Neural cell (in vitro differentiated cells): ENCODE measurements around the gene BCL11B. TPM values are rescaled to one million over a fixed set of nuclear protein-coding genes. Genes with fewer than 3 reads are reported as not detected.

Experiments used
- H2AFZ ChIP-seq: fragments of 200-600, 300-800 bp; sonication (generic), shearing (Covaris generic); 2 replicates; pipeline ENCODE4 v1.6.0; 2014; ENCODE audit warnings: low read depth, mild to moderate bottlenecking, antibody characterized with exemption, low read length, moderate library complexity
- H3F3A ChIP-seq: fragments of 200-600 bp; shearing (Covaris generic); 2 replicates; pipeline ENCODE4 v1.6.1; 2016; ENCODE audit warnings: mild to moderate bottlenecking, moderate library complexity, mixed read lengths, antibody characterized with exemption, low read length; ENCODE audit not compliant: insufficient read depth, poor library complexity, severe bottlenecking
- H3K27ac ChIP-seq: fragments of 200-600, 300-800 bp; sonication (generic), shearing (Covaris generic); 2 replicates; pipeline ENCODE4 v1.5.1; 2014; ENCODE audit warnings: mild to moderate bottlenecking, low read length, moderate library complexity
- H3K27me3 ChIP-seq: fragments of 300-800, 200-600 bp; sonication (generic), shearing (Covaris generic); 2 replicates; pipeline ENCODE4 v1.6.0; 2014; ENCODE audit warnings: mild to moderate bottlenecking, low read depth, low read length, moderate library complexity; ENCODE audit not compliant: insufficient read depth
- H3K36me3 ChIP-seq: fragments of 300-800, 200-600 bp; sonication (generic), shearing (Covaris generic); 2 replicates; pipeline ENCODE4 v1.5.1; 2014; ENCODE audit warnings: mild to moderate bottlenecking, antibody characterized with exemption, low read length, moderate library complexity; ENCODE audit not compliant: insufficient read depth
- H3K4me2 ChIP-seq: fragments of 300-800, 200-600 bp; sonication (generic), shearing (Covaris generic); 2 replicates; pipeline ENCODE4 v1.6.0; 2014; ENCODE audit warnings: mild to moderate bottlenecking, low read length
- H3K4me3 ChIP-seq: fragments of 300-800, 200-600 bp; sonication (generic), shearing (Covaris generic); 2 replicates; pipeline ENCODE4 v1.5.1; 2014; ENCODE audit warnings: mild to moderate bottlenecking, low read length, moderate library complexity
- H3K79me2 ChIP-seq: fragments of 200-600 bp; shearing (Covaris generic); replicated peaks from 2 replicates; pipeline ENCODE4 v1.6.0; 2014; ENCODE audit warnings: mild to moderate bottlenecking, low read length, moderate library complexity; ENCODE audit not compliant: insufficient read depth
- H3K9ac ChIP-seq: fragments of 300-800, 200-600 bp; sonication (generic), shearing (Covaris generic); 2 replicates; pipeline ENCODE4 v1.6.1; 2016; ENCODE audit warnings: mild to moderate bottlenecking, low read length, mixed read lengths
- H3K9me2 ChIP-seq: fragments of 200-600 bp; shearing (Covaris generic); 2 replicates; pipeline ENCODE4 v1.6.1; 2016; ENCODE audit warnings: mild to moderate bottlenecking, low read length, mixed read lengths; ENCODE audit not compliant: insufficient read depth
- H3K9me3 ChIP-seq: fragments of 200-600, 300-800 bp; sonication (generic), shearing (Covaris generic); 2 replicates; pipeline ENCODE4 v1.6.1; 2016; ENCODE audit warnings: mild to moderate bottlenecking, mixed run types, low read length, moderate library complexity, mixed read lengths
- H4K20me1 ChIP-seq: fragments of 200-600 bp; shearing (Covaris generic); 2 replicates; pipeline ENCODE4 v1.6.1; 2016; ENCODE audit warnings: mild to moderate bottlenecking, mixed run types; ENCODE audit not compliant: insufficient read depth
- EP300 ChIP-seq: fragments of 450-650 bp; conservative IDR thresholded peaks from 2 replicates; pipeline ENCODE4 v1.6.1; 2014; ENCODE audit warnings: antibody characterized with exemption, mild to moderate bottlenecking, moderate library complexity; ENCODE audit not compliant: poor library complexity, severe bottlenecking
- EZH2 ChIP-seq: fragments of 200-600, 300-800 bp; shearing (Covaris generic), sonication (generic); IDR thresholded peaks from 2 replicates; pipeline ENCODE4 v1.6.1; 2014; ENCODE audit warnings: antibody characterized with exemption, low read length, borderline replicate concordance, mild to moderate bottlenecking; ENCODE audit not compliant: insufficient read depth, poor library complexity, severe bottlenecking
- MXI1 ChIP-seq: fragments of 450-650 bp; conservative IDR thresholded peaks from 2 replicates; pipeline ENCODE4 v1.6.1; 2014; ENCODE audit warnings: antibody characterized with exemption, mild to moderate bottlenecking; ENCODE audit not compliant: poor library complexity, severe bottlenecking
- POLR2AphosphoS5 ChIP-seq: IDR thresholded peaks from 2 replicates; pipeline ENCODE4 v1.6.1; 2012
- RAD21 ChIP-seq: fragments of 450-650 bp; conservative IDR thresholded peaks from 2 replicates; pipeline ENCODE4 v1.6.1; 2014; ENCODE audit warnings: antibody characterized with exemption, mild to moderate bottlenecking, moderate library complexity
- SMC3 ChIP-seq: fragments of 450-650 bp; conservative IDR thresholded peaks from 2 replicates; pipeline ENCODE4 v1.6.1; 2014; ENCODE audit warnings: antibody characterized with exemption, mild to moderate bottlenecking, moderate library complexity; ENCODE audit not compliant: poor library complexity
- TAF1 ChIP-seq: IDR thresholded peaks from 2 replicates; pipeline ENCODE4 v1.6.1; 2012; ENCODE audit warnings: low read depth
- polyA plus RNA-seq: library from polyadenylated mRNA; depleted of rRNA; stranded (reverse); fragments of >200 nt; gene quantifications from 2 replicates; pipeline ENCODE4 v1.2.3, GENCODE V29; 2014
- TF ChIP-seq, protein P1 (sequence below): fragments of 450-650 bp; IDR thresholded peaks from 2 replicates; pipeline ENCODE4 v1.5.1; 2014; ENCODE audit warnings: antibody characterized with exemption, mild to moderate bottlenecking, moderate library complexity; ENCODE audit not compliant: poor library complexity, severe bottlenecking
- TF ChIP-seq, protein P2 (sequence below): IDR thresholded peaks from 2 replicates; pipeline ENCODE4 v1.6.1; 2012; ENCODE audit warnings: borderline replicate concordance

BCL11B gene
- polyA plus RNA-seq, 1 donor from 2014 or later, result 104 TPM

DNA sequence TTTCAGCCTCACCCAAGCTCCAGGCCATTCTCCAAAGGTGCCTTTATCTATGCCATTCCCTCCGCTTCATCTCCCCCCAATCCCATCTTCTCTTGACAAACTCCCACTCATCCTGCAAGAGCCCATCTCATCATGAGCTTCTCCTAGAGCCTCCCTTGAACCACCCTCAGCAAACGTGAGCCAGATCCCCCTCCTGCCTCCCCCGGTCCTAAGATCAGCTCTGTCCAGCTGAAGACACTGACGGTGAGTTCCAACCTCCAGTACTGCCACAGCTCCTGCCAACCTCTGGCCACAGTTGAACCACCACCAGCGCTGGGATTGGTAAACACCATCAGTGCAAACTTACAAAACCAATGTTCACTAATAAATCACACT lies 124.6 kb downstream of the BCL11B start:
- H3K9me2 ChIP-seq, result no peaks in the 10 kb centered on the region
- H3K9ac ChIP-seq, result no peak overlapping the region
- no peak overlapping the region for H3K4me2 ChIP-seq
- H3K79me2 ChIP-seq, result no peaks in the 10 kb centered on the region
- H3F3A ChIP-seq, result no peaks in the 10 kb centered on the region
- H2AFZ ChIP-seq, result no peak overlapping the region
- H3K9me3 ChIP-seq, result no peaks in the 10 kb centered on the region
- TF ChIP-seq, protein P1, sequence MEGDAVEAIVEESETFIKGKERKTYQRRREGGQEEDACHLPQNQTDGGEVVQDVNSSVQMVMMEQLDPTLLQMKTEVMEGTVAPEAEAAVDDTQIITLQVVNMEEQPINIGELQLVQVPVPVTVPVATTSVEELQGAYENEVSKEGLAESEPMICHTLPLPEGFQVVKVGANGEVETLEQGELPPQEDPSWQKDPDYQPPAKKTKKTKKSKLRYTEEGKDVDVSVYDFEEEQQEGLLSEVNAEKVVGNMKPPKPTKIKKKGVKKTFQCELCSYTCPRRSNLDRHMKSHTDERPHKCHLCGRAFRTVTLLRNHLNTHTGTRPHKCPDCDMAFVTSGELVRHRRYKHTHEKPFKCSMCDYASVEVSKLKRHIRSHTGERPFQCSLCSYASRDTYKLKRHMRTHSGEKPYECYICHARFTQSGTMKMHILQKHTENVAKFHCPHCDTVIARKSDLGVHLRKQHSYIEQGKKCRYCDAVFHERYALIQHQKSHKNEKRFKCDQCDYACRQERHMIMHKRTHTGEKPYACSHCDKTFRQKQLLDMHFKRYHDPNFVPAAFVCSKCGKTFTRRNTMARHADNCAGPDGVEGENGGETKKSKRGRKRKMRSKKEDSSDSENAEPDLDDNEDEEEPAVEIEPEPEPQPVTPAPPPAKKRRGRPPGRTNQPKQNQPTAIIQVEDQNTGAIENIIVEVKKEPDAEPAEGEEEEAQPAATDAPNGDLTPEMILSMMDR, result no peak
- no peak for TF ChIP-seq EP300
- no peak for TF ChIP-seq POLR2AphosphoS5
- TF ChIP-seq RAD21, result no peak
- no peak for TF ChIP-seq EZH2
- TF ChIP-seq, protein P2, sequence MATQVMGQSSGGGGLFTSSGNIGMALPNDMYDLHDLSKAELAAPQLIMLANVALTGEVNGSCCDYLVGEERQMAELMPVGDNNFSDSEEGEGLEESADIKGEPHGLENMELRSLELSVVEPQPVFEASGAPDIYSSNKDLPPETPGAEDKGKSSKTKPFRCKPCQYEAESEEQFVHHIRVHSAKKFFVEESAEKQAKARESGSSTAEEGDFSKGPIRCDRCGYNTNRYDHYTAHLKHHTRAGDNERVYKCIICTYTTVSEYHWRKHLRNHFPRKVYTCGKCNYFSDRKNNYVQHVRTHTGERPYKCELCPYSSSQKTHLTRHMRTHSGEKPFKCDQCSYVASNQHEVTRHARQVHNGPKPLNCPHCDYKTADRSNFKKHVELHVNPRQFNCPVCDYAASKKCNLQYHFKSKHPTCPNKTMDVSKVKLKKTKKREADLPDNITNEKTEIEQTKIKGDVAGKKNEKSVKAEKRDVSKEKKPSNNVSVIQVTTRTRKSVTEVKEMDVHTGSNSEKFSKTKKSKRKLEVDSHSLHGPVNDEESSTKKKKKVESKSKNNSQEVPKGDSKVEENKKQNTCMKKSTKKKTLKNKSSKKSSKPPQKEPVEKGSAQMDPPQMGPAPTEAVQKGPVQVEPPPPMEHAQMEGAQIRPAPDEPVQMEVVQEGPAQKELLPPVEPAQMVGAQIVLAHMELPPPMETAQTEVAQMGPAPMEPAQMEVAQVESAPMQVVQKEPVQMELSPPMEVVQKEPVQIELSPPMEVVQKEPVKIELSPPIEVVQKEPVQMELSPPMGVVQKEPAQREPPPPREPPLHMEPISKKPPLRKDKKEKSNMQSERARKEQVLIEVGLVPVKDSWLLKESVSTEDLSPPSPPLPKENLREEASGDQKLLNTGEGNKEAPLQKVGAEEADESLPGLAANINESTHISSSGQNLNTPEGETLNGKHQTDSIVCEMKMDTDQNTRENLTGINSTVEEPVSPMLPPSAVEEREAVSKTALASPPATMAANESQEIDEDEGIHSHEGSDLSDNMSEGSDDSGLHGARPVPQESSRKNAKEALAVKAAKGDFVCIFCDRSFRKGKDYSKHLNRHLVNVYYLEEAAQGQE, result no peak
- TF ChIP-seq TAF1, result no peak
- TF ChIP-seq SMC3, result no peak
- TF ChIP-seq MXI1, result no peak
- no peak overlapping the region for H3K27ac ChIP-seq
- H3K27me3 ChIP-seq, result no peaks in the 10 kb centered on the region
- H3K36me3 ChIP-seq, result no peaks in the 10 kb centered on the region
- H4K20me1 ChIP-seq, result no peaks in the 10 kb centered on the region
- no peak overlapping the region for H3K4me3 ChIP-seq

DNA sequence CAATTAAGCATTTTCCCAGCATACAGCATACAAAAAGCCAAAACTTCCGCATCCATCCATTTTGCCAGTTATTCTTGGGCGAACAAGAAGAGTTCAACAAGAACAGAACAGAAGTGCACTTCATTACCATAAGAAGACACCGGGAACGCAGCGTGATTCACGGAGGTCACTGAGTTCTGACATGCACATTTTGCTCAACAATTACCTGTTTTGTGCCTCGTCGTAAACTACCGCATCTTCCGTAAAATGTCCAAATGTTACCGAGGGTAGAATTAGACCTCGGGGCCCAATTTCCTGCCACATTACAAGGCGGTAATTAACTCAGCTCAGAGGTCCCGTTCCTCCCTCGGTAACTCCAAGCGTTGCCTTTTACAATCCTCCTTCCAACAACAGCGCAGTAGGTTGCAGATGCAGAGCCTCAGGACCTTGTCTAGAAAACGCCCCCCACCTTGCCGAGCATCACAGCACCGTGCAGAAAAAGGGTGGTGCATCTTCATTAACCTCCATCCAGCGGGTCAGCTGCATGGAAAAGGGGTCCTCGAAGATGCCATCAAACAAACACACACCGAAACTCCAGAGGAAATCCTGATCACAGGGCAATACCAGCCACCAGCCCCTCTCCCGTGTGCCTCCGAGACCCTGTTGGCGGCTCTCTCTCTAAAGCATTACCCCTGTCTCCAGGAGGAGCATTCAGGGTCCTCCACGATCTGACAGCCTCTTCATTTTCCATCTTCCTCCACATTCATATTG lies 125.2 kb downstream of the BCL11B start:
- Histone ChIP-seq H3K9me2 (no peaks in the 10 kb centered on the region), H3K4me3 (no peak overlapping the region), H3F3A (no peaks in the 10 kb centered on the region), H3K27ac (no peak overlapping the region), H4K20me1 (no peaks in the 10 kb centered on the region), H3K4me2 (no peak overlapping the region), H3K79me2 (no peaks in the 10 kb centered on the region), H2AFZ (no peak overlapping the region), H3K27me3 (no peaks in the 10 kb centered on the region), H3K9me3 (no peaks in the 10 kb centered on the region), H3K36me3 (no peaks in the 10 kb centered on the region), H3K9ac (no peak overlapping the region)
- no peak for TF ChIP-seq EZH2
- no peak for TF ChIP-seq SMC3
- TF ChIP-seq POLR2AphosphoS5, result no peak
- TF ChIP-seq TAF1, result no peak
- TF ChIP-seq, protein P1, result no peak
- TF ChIP-seq MXI1, result no peak
- TF ChIP-seq, protein P2, result no peak
- TF ChIP-seq RAD21, result no peak
- TF ChIP-seq EP300, result no peak
